ENCODE data around the gene CNNM3. TPM values are rescaled to one million over a fixed set of nuclear protein-coding genes. Genes with fewer than 3 reads are reported as not detected.
A peak's percentile ranks its signal among the peaks of the same experiment; 100 is the strongest.

CNNM3 gene
- total RNA-seq, 2 experiments from 2014 or later: 17.3 to 19.9 TPM

DNA sequence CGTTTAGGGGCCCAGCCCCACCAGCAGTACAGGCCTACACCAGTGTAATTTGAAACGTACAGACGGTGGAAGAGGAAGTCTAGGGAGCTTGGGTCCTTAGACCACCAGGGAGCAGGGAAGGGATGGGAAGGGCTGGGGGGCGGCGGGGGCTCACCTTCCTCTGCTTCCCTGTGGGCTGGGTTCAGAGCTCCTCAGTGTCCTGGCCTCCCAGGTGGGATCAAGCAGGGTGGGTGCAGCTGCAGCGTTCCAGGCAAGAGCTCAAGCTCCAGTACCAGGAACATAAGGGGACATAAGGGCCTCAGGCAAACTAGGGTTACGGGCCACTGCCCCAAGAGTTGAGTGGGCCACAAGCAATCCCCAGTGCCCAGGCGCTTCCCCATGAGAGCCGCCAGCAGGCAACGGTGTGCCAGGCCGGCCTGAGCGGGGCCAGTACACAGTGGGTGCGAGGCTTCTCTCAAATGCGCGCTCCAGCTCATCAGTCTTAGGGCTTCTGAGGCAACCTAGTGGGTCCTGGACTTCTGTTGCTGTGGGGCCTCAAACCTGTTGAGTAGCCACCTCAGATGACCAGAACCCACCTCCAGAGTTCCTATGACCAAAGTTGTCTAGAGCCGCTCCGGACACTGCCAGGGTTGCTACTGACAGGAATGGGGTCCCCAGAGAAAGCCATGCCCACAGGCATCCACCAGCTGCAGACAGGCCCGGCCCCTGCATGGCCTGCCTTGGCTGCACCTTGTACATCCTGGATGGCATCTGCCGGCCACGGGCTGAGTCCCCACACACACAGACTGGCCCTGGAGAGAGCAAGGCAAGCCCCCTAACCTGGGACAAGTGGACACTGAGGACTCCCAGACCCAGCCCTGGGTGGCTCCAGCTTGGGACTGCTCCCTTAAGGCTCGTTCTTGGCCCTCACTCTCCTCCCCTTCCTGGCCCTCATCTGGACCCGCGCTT lies 22.6 kb downstream of the CNNM3 start:
- CTCF ChIA-PET: no interaction called here
- intact Hi-C loops (cut with micrococcal nuclease): loop anchor here (1.0 to 2.0 kb wide), 2 partner anchors 20 to 22 kb away; partner anchors contain the start of genes ANKRD39 and CNNM3
- DNase-seq: no peak
- H3K9me3 Mint-ChIP-seq: no peaks in the 10 kb centered on the region
- H3K27ac Mint-ChIP-seq: no peak overlapping the region
- no peaks in the 10 kb centered on the region for H3K27me3 Mint-ChIP-seq (ENCODE audit: low read depth)
- peaks cover 11% of the 10 kb centered on the region for H3K36me3 Mint-ChIP-seq (ENCODE audit: low read depth)
- peak overlapping the region; percentile 49 for H3K4me3 Mint-ChIP-seq
- peaks cover 11% of the 10 kb centered on the region for H3K4me1 Mint-ChIP-seq (ENCODE audit: low read depth)

DNA sequence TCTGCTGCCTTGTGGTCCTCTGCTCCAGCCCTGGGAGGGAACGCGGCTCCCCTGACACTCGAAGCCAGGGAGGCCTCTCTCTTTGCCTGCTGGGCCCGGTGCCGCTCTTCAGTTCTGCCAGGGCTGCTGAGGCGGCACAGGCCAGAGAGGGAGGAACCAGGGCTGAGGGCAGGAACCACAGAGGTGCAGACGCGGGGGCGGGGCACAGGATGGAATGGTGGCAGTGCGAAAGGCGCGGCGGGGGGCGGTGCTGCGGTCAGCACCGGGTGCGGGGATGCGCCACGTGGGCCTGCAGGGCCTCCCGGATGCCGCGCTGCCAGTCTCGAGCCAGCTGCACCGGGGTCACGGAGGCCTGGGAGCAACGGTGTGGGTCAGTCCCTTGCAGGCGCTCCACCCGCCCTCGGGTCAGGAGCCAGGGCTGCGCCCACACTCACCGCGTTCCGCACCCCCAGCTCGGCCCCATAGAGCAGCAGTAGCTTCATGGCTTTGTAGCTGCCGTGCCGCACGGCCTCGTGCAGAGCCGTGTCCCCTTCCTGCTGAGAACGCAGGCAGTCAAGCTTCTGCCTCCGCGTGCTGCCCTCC lies 23.3 kb downstream of the CNNM3 start:
- Mint-ChIP-seq H3K27ac (no peak overlapping the region), H3K36me3 (ENCODE audit: low read depth) (peaks cover 9% of the 10 kb centered on the region), H3K9me3 (no peaks in the 10 kb centered on the region), H3K27me3 (ENCODE audit: low read depth) (no peaks in the 10 kb centered on the region), H3K4me3 (peak overlapping the region; percentile 49), H3K4me1 (ENCODE audit: low read depth) (peaks cover 11% of the 10 kb centered on the region)
- CTCF ChIA-PET: interaction anchor here (1.1 to 1.7 kb wide), 4 partner anchors 17 to 123 kb away, joined by 3 to 9 read pairs (median 6); partner anchors contain the start of gene ANKRD39
- intact Hi-C loops (cut with micrococcal nuclease): loop anchor here (1.0 to 2.0 kb wide), 2 partner anchors 19 to 23 kb away; partner anchors contain the start of genes ANKRD39 and CNNM3
- DNase-seq: peak; percentile 89

DNA sequence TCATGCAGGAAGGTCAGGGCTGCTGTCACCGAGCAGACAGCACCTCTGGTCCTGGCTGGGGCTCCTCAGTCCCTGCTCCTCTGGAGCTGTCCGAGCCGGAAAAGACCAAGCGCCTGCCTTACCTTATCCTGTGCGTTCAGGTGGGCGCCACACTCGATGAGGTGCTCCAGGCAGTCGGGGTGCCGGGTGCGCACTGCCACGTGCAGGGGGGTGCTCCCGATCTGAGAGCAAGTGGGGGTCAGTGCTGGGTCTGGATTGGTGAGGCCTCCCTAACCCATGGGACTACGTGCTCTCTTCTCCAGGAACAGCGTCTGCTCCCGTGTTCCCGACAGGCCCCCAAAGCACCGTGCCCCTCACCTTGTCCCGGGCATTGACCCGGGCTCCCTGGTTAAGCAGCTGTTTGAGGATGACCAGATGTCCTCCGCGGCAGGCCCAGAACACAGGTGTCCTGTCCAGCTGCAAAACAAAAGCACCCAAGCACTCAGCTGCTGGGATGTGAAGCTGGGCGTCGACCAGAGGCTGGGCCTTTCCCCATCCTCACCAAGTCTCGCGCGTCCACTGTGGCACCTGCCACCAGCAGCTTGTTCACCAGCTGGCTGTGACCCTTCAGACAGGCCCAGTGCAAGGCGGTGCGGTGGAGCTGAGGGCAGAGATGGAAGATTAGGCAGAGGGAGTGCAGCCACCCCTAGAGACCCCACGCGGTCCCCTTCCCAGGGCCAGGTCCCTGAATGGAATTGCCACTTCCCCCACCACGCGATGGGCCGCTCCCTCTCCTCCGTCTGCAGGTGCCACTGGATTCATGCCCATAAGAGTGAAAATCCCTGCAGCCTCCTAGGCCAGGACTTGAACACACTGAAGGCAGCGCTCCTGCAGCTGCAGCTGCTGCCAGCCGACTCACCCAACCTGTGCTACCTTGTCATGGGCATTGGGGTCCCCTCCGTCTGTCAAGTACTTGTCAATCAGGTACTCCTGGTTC lies 24.1 kb downstream of the CNNM3 start:
- no peaks in the 10 kb centered on the region for H3K9me3 Mint-ChIP-seq
- no peak for DNase-seq
- H3K4me1 Mint-ChIP-seq (ENCODE audit: low read depth): peaks cover 11% of the 10 kb centered on the region
- H3K36me3 Mint-ChIP-seq (ENCODE audit: low read depth): peaks cover 12% of the 10 kb centered on the region
- no peak overlapping the region for H3K4me3 Mint-ChIP-seq
- H3K27ac Mint-ChIP-seq: no peak overlapping the region
- intact Hi-C loops (cut with micrococcal nuclease): loop anchor here (1.0 to 2.0 kb wide), 2 partner anchors 18 to 23 kb away; partner anchors contain the start of genes ANKRD39 and CNNM3
- H3K27me3 Mint-ChIP-seq (ENCODE audit: low read depth): no peaks in the 10 kb centered on the region
- CTCF ChIA-PET: interaction anchor here (1.1 to 1.7 kb wide), 5 partner anchors 16 to 122 kb away, joined by 3 to 9 read pairs (median 5); partner anchors contain the start of gene ANKRD39

DNA sequence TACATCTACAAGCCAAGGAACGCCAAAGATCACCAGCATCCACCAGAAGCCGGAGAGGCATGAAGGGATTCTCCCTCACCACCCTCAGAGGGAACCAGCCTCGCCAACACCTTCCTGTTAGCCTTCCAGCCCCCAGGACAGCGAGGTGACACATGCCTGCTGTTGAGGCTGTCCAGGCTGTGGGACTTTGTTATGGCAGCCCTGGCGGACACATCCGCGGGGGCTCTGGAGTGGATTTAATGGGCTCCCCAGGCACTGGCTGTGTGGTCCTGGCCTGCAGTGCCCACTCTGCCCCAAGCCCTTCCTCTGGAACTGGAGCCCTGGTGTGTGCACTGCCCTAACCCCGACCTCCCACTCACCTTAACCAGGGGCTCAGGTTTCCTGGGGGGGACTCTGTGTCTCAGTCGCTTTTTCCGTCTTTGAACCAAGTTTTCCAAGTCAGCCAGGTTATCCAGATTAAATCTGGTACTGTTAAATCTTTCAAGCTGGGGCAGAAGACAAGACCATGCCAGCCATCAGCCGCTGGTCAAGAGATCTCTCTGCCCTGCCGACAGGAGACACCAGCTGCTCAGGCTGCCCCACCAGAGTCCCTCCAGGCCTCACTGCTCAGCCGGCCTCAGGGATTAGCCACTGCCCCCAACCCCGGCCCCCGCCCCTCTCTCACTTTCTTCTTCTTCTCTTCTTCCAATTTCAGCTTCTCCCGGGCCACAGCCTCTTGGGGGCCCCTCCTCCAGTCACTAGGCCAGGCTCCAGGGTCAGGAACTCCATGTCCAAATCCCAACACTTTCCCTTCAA lies 25.8 kb downstream of the CNNM3 start:
- H3K4me1 Mint-ChIP-seq (ENCODE audit: low read depth): peaks cover 11% of the 10 kb centered on the region
- no peak overlapping the region for H3K4me3 Mint-ChIP-seq
- no peaks in the 10 kb centered on the region for H3K9me3 Mint-ChIP-seq
- intact Hi-C loops (cut with micrococcal nuclease): no loop called here
- no peak overlapping the region for H3K27ac Mint-ChIP-seq
- H3K27me3 Mint-ChIP-seq (ENCODE audit: low read depth): no peaks in the 10 kb centered on the region
- CTCF ChIA-PET: interaction anchor here (0.7 to 1.3 kb wide), 3 partner anchors 10 to 110 kb away, joined by 3 to 5 read pairs (median 5); partner anchors contain the start of gene ANKRD39
- peaks cover 12% of the 10 kb centered on the region for H3K36me3 Mint-ChIP-seq (ENCODE audit: low read depth)
- DNase-seq: no peak

DNA sequence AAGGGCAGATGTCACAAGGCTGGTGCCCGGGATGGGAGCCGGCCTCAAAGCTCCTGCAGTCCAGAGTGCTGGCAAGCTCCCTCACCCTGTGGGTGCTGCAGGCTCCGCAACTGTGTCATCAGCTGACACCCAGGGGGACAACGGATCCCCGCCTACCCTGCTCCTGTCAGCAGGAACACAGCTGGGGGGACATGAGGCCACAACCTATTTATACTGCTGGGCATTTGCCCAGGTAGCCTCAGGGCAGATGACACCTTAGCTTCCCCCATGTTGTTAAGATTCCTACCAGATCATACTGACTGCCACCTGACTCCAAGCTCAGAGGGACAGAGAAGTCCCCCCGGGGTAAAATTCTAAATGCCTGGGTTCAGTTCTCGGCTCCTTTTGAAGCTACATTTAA lies 26.5 kb downstream of the CNNM3 start:
- intact Hi-C loops (cut with micrococcal nuclease): no loop called here
- H3K4me3 Mint-ChIP-seq: no peak overlapping the region
- H3K4me1 Mint-ChIP-seq (ENCODE audit: low read depth): peaks cover 11% of the 10 kb centered on the region
- DNase-seq: no peak
- no peaks in the 10 kb centered on the region for H3K9me3 Mint-ChIP-seq
- no peaks in the 10 kb centered on the region for H3K27me3 Mint-ChIP-seq (ENCODE audit: low read depth)
- H3K36me3 Mint-ChIP-seq (ENCODE audit: low read depth): peaks cover 18% of the 10 kb centered on the region
- H3K27ac Mint-ChIP-seq: no peak overlapping the region
- CTCF ChIA-PET: interaction anchor here (0.6 to 1.3 kb wide), 4 partner anchors 9 to 270 kb away, joined by 3 to 5 read pairs (median 4); partner anchors contain the start of gene ANKRD39

DNA sequence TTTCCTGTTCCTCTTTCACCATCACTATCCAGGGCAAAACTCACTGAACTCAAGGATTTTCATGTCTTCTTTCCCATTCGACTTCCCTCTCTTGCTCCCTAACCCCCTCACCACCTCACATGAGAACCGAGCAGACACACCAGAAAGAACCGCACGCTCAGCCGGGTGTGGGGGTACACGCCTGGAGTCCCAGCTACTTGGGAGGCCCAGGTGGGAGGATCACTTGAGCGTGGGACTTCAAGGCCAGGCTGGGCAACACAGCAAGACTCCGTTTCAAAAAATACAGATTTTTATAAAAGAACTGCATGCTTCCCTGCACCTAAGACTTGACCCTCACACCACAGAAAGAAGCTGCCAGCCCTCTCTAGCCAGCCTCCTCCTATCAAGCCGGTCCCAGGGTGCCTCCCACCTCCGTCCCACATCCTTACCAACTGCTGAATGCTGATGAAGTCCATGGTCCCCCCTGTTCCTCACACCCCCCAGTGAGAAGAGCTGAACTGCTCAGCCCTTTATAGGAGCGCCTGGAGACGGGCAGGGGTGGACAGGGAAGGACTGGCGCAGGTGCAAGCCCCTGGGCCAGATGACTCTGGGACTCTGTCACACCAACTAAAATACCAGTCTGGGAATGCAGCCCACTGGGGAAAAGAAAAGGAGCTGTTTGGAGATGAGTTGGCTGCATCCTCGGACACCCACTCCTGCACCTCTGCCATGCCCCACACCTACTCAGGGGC lies 27.6 kb downstream of the CNNM3 start, which contains the start of gene ANKRD23:
Gene ANKRD23, minus strand, starts transcription at position 484 of the 731 bp plus-strand sequence. Its CDS starts 29 bp downstream, at position 455.
- H3K27ac Mint-ChIP-seq: peak within 1 kb of the TSS; percentile 34
- H3K4me3 Mint-ChIP-seq: no peak within 1 kb of the TSS
- DNase-seq: no peak
- no peaks in the 10 kb centered on the region for H3K27me3 Mint-ChIP-seq (ENCODE audit: low read depth)
- CTCF ChIA-PET: interaction anchor here (1.1 to 1.7 kb wide), 2 partner anchors 14 to 16 kb away, joined by 3 to 8 read pairs; partner anchors contain the start of gene ANKRD39
- H3K4me1 Mint-ChIP-seq (ENCODE audit: low read depth): peaks cover 11% of the 10 kb centered on the region
- H3K36me3 Mint-ChIP-seq (ENCODE audit: low read depth): peaks cover 18% of the 10 kb centered on the region
- H3K9me3 Mint-ChIP-seq: no peaks in the 10 kb centered on the region
- intact Hi-C loops (cut with micrococcal nuclease): no loop called here

DNA sequence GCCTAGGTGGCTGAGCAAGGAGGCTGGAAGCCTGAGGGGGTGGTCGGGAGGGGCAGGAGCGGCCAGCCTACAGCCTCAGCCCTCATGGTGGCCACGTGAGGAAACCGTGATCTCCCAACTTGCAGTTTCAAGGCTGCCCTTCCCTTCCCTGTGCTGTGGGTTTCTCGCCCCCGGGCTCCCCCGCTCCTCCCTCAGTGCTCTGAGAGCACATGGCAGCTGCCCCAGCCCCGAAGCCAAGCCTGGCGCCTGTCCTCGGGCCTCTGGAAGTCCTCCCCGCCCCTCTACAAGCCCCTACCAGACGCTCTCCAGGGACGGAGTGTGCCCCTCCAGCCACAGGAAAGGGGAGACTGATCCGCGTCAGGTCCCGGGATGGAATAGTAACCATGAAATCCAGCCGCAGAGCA lies 28.3 kb downstream of the CNNM3 start:
- DNase-seq: no peak
- H3K4me1 Mint-ChIP-seq (ENCODE audit: low read depth): peaks cover 6% of the 10 kb centered on the region
- no peak overlapping the region for H3K4me3 Mint-ChIP-seq
- H3K27me3 Mint-ChIP-seq (ENCODE audit: low read depth): no peaks in the 10 kb centered on the region
- H3K9me3 Mint-ChIP-seq: no peaks in the 10 kb centered on the region
- CTCF ChIA-PET: interaction anchor here (1.1 to 1.7 kb wide), 2 partner anchors 13 to 17 kb away, joined by 3 to 8 read pairs; partner anchors contain the start of gene ANKRD39
- no peak overlapping the region for H3K27ac Mint-ChIP-seq
- peaks cover 16% of the 10 kb centered on the region for H3K36me3 Mint-ChIP-seq (ENCODE audit: low read depth)
- intact Hi-C loops (cut with micrococcal nuclease): no loop called here

DNA sequence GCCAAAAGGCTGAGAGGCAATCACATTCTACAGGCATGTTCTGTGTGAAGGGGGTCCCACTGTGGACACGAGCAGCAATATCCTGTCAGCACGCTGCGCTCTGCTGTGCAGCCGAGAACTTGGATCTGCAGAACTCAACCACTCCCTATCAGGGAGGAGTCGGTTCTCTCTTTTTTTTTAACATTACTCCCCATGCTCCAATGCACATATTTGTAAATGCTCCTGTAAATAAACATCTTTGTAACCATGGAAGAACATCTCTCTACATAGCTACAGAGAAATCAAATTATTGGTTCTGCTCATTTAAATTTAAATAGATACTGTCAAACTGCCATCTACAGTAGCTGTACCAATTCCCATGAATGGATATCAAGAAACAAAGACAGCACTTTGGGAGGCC lies 30.8 kb downstream of the CNNM3 start:
- no peak for DNase-seq
- Mint-ChIP-seq H3K4me3 (no peak overlapping the region), H3K4me1 (ENCODE audit: low read depth) (no peaks in the 10 kb centered on the region), H3K9me3 (no peaks in the 10 kb centered on the region), H3K27ac (no peak overlapping the region), H3K27me3 (ENCODE audit: low read depth) (no peaks in the 10 kb centered on the region), H3K36me3 (ENCODE audit: low read depth) (peaks cover 14% of the 10 kb centered on the region)
- intact Hi-C loops (cut with micrococcal nuclease): no loop called here
- CTCF ChIA-PET: no interaction called here

DNA sequence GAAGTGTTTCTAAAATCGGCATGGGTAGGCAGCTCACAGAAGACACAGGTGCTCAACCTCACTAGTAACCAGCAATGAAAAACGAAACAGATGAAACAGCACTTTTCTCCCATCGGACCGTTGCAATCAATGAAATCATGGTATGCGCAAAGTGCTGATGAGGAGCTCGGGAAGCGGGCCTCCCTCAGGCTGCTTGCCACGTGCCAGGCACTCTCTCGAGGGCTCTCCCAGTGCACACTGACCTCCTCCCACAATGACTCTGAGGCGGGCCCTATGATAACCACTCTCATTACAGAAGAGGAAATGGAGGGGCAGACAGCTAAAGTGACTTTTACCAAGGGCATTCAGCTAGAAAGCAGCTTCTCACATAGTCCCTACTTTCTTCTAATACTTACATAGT lies 31.5 kb downstream of the CNNM3 start:
- H3K4me3 Mint-ChIP-seq: no peak overlapping the region
- intact Hi-C loops (cut with micrococcal nuclease): no loop called here
- H3K36me3 Mint-ChIP-seq (ENCODE audit: low read depth): peaks cover 15% of the 10 kb centered on the region
- H3K27ac Mint-ChIP-seq: no peak overlapping the region
- CTCF ChIA-PET: interaction anchor here (0.6 to 2.1 kb wide), 3 partner anchors 10 to 103 kb away, joined by 3 to 9 read pairs (median 4); partner anchors contain the start of gene ANKRD39
- H3K9me3 Mint-ChIP-seq: no peaks in the 10 kb centered on the region
- H3K27me3 Mint-ChIP-seq (ENCODE audit: low read depth): no peaks in the 10 kb centered on the region
- no peak for DNase-seq
- H3K4me1 Mint-ChIP-seq (ENCODE audit: low read depth): no peaks in the 10 kb centered on the region

DNA sequence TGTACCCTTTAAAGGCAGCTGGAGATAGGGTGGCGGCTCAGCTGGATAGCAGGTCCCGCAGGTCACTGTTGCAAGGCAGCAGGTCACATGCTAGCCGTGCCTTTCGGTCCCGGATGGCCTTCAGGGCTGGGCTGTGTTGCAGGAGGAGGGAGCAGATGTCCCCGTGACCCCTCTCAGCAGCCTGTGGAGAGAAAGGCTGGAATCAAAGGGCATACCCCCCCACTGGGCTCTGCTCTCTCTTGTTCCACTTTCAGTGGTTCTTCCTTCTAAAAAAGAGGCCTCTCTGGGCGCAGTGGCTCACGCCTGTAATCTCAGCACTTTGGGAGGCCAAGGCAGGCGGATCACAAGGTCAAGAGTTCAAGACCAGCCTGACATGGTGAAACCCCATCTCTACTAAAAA lies 32.2 kb downstream of the CNNM3 start:
- no peaks in the 10 kb centered on the region for H3K27me3 Mint-ChIP-seq (ENCODE audit: low read depth)
- no peaks in the 10 kb centered on the region for H3K9me3 Mint-ChIP-seq
- H3K4me3 Mint-ChIP-seq: no peak overlapping the region
- no peak for DNase-seq
- peaks cover 21% of the 10 kb centered on the region for H3K36me3 Mint-ChIP-seq (ENCODE audit: low read depth)
- CTCF ChIA-PET: interaction anchor here (2.1 kb wide), 1 partner anchor 10 kb away, joined by 9 read pairs; the partner anchor contains the start of gene ANKRD39
- intact Hi-C loops (cut with micrococcal nuclease): no loop called here
- H3K4me1 Mint-ChIP-seq (ENCODE audit: low read depth): no peaks in the 10 kb centered on the region
- no peak overlapping the region for H3K27ac Mint-ChIP-seq

All from activated naive CD4-positive, alpha-beta T cell treated with anti-CD3 and anti-CD28 coated beads for 36 hours (primary cell).